GM19193 (cell line): ENCODE measurements around the gene MCM9.

ENCODE experiments used
- POLR2A ChIP-seq: IDR thresholded peaks from 4 replicates; pipeline ENCODE4 v1.6.1; 2011; ENCODE audit not compliant: insufficient read depth, insufficient read length; ENCODE audit errors: extremely low read depth

The MCM9 gene

DNA sequence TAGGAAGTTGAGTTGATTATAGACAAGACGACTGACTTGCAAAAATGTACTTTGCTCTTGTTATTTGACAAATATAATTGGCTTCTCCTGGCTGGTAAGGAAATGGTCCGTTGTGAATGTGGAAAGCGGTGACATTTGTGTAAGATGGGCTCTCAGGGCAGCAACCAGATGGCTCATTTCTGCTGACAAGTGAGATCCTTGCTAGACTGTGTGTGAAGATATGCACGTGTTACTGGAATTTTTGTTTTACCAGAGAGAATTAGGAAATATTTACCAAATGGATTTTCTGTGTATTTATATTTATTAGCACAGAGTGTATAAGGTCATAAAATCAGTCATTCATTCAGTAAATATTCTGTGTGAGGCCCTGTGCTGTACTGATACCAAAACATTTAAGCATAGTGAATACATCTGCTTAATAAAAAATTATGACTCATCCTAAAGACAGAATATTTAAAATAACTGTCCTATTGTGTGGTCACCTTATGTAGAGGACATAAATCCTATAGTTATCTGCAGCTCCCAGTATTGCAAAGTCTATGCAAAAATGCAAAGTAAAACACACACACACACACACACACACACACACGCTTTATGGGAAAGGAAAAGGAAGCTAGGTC, 150.9 kb downstream of the MCM9 start:
- no peak for TF ChIP-seq POLR2A

DNA sequence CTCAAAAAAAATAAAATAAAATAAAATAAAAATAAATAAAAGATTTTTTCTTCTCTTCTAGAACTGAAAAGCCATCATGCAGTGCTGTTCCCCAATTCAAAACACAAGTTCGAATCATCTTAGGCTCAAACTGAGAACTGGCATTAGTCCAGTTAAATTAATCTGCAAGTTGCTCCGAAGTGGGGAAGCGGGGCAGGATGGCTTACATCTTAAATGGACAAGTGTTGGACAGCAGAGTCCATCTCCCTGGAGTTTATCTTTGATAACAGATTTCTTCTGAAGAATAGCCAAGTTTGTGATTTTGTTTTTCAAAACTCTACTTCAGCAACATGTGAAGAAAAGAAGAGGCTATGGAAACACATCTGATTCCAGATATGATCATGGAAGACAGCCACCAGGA, 152.3 kb downstream of the MCM9 start:
- TF ChIP-seq POLR2A: no peak

DNA sequence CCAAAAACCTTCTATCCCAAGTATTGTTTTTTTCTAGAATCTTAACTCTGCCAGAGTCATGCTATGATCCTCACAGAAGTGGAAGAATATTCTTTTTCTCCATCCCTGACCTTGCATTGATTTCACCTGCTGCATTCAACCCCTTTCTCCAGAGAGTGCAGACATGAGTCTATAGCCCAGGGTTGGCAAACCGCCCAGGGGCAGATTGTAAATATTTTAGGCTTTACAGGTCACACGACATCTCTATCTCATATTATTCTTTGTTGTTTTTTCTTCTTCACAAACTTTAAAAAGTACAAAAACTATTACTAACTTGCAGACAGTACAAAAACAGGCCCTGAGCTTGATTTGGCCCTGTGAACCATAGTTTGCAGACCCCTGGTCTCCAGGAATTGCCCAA, 153.1 kb downstream of the MCM9 start:
- TF ChIP-seq POLR2A: no peak

DNA sequence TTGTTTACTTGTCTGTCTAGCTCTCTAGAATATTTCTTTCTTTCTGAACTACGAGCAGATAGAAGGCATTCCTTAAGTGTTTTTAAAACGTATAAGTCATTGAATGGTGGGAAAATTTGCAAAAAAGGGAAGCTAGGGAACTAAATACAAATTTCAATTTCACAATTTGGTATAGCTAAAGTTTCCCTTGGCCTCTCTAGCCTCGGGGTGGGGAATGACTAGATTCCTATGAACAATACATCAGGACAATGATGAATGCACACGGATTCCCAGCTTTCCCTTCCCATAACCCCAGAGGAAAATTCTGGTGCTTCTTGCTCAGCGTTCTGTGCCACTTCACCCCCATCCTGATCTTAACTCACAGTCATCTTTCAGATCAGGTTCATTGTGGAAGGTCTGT, 154.3 kb downstream of the MCM9 start:
- TF ChIP-seq POLR2A: no peak

DNA sequence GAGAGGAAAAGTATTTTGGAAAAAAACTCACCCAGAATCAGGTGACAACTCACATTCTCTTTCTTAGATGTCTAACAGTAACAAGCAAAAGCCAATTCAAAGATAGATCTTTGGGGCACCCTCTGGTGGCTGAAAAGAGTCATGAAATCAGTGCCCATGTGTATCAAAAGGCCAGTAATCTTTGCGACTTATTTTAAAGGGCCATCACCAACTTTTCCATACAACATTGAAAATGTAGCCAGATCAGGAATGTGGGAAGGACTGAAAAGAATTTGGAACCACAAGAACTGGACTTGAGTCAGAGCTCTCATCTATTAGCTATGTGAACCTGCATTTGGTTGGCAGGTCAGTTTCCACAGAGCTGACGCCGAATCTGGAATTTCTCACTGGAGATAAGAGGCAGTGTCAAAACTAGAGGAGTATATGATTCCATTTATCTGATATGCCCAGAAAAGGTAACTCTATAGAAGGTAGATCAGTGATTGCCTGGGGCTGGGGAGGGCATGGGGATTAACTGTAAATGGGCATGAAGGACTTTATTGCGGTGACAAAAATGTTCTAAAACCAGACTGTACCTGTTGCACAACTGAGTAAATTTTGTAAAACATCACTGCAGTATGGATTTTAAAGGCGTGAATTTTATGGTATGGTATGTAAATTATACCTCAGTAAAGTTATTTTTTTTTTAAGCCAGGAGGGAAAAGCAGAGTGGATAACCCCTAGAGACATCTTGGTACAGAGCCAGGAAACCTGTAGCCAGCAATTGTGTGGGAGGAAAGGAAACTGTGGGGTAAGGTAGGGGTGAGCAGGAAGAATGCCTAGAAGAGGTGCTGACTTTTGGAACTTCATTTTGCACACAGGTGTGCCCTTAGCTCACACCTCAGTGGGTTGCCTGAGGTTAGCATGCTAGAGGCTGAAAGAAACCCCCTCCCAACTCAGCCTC, 158.1 kb downstream of the MCM9 start:
- TF ChIP-seq POLR2A: no peak

DNA sequence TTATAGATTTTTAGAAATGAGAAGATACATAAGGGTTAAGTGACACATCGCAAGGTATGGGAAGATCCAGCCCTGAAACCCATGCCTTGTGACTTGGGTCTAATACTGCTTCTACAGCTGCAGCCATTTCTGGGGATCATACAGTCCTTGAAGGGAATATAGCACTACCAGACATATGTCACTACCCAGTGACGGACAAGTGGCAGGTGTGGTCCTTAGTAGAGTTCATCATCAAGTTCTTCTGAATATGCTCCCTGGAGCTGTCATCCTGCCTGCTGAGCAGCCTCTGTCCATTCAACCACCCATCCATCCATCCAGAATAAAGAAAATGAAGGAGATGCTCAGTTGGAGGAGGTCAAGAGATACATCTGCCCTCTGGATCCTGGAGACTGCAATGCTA, 159.6 kb downstream of the MCM9 start:
- no peak for TF ChIP-seq POLR2A

DNA sequence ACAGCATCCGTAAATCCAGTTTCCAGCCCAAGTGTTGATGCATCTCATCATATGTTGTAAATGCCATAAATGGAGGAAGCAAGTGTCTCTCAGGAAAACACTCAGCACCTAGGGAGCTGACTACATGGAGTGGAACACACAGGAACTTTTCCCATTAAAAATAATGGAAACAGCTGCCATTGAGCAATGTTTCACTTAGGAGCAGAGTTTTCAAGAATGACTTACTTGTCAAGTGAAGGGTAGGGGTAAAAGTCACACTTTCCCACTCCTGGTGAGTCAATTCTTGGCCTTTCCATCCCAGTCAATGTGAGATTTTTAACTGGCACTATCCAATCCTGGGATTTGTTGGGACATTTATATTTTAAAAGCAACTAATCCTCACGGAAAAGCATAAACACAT, 160.4 kb downstream of the MCM9 start:
- TF ChIP-seq POLR2A: no peak

DNA sequence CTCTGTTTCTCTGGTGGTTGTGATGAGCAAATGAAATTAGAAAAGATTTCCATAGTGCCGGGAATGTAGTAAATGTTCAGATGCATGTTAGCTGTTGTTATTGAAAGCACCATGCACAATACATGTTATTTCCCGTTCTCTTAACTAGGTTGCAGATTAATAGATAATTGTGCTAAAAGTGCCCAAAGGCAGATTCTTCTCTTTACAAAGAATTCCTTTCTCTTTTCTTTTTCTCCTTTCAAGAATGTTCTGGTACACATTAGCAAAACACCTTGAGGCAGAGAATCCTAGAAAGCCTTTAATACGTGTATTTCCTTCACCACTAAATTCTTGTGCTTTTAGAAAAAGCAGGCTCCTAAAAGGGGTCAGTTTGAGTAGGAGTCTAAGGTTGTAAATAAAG, 162.1 kb downstream of the MCM9 start:
- TF ChIP-seq POLR2A: no peak

DNA sequence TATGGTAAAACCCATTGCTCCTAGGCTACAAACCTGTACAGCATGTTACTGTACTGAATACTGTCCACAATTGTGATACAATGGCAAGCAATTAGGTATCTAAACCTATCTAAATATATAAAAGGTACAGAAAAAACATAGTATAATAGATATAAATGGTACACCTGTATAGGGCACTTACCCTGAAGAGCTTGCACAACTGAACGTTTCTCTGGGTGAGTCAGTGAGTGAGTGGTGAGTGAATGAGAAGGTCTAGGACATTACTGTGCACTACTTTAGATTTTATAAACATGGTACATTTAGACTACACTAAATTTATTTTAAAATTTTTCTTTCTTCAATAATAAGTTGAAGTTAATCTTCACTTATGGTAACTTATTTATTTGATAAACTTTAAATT, 163.7 kb downstream of the MCM9 start:
- no peak for TF ChIP-seq POLR2A

DNA sequence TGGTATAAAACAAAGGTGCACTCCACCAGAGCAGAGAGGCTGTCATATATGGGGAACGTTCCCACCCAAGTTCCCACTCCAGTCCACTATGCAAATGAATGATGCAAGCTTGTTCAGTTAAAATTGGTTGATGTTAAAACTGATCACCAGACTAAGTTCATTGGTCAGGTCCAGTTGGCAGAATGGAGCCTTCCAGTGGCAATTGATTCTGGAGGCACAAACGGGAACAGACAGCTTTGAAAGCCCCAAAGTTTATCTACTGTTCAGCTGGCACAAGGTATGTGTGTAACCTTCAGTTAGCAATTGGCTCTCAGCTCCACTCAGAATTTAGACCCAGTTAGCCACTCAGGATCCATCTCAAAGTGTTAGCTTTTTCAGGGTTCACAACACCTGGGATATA, 164.1 kb downstream of the MCM9 start:
- TF ChIP-seq POLR2A: no peak

DNA sequence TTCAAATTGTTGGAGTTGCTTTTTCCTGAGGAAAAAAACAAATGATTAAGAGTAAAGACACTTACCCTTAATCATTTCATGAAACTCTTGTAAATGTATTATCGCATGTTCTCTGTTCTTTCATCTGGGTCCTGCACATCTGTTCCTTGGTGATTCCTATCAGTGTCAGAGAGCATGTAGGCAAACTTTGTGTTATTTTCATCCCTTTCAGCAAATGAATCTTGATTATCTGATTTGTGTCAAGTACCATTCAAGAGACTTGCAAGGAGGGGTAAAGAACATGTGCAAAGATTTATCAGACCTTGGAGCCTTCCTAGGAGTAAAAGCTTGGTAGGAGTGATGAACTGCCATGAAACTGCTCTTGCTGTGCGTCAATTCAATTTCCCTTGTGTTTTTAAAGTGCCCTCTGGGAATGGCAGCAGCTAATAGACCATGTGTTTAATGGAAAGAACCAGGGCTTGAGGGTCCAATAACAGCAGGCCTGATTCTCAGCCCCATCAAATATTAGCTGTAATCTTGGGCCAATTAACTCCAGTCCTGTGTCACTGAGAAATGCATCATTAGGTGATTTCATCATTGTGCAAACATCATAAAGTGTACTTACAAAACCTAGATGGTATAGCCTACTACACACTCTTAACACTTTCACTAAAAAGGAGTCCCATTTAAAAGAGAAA, 164.7 kb downstream of the MCM9 start:
- no peak for TF ChIP-seq POLR2A

DNA sequence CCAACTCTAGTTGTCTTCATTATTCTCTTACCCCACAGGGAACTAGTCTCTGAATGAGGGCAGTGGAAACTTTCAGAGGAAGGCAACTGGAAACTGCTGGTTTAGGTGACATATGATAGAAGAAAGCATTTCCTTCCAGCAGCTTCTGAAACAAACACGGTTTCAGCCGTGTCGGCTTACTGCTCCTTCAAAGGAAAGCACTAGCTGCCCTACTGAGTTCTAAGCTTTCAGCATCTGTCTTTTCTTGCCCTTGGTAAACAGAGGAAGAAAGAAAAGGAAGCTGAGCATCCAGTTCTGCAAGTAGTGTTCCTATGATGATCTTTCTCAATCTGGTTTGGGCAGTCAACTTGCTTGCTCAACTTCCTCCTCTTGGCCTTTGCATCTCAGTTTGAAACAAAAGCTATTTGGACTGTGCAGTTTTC, 166.0 kb downstream of the MCM9 start:
- TF ChIP-seq POLR2A: no peak

DNA sequence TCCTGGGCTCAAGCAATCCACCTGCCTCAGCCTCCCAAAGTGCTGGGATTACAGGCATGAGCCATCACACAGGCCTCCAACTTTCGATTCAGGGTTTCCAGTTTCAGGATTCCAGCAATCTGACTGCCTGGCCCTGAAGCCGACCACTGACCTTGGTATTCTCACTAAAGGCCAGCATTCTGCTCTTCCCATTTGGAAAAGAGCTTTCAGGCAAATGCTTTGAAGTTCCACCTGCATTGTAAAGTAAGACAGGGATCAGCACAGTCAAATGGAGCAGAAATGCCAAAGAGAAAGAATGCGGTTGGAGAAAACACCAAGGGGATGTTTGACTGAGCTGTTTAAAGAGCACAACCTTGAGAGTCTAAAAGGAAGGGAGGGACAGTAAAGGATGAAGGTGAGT, 166.5 kb downstream of the MCM9 start:
- TF ChIP-seq POLR2A: no peak

DNA sequence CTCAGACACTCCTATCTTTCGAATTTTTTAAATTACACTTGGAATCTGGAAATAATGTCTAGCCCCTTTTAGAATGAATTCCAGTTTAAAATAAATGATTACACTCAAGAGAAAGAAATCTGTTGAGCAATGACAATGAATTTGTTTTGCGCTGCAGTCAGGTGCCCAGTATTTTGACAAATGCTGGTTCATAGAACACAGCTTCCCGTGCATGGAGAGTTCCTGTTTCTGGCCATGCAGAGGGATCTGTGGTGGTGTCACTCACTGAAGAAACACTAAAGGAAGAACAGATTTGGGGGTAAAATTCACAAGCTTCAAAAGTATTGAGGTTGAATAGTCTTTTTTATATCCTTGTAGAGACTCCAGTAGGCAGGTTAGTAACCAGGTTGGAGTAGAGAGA, 170.2 kb downstream of the MCM9 start:
- no peak for TF ChIP-seq POLR2A
